Measurements from ENCODE around the gene METTL16.
"Not testable (repeated sequence)": the region's sequence is repeated elsewhere in the genome, so short reads cannot be mapped to it uniquely, and the experiment has no call there.

DNA sequence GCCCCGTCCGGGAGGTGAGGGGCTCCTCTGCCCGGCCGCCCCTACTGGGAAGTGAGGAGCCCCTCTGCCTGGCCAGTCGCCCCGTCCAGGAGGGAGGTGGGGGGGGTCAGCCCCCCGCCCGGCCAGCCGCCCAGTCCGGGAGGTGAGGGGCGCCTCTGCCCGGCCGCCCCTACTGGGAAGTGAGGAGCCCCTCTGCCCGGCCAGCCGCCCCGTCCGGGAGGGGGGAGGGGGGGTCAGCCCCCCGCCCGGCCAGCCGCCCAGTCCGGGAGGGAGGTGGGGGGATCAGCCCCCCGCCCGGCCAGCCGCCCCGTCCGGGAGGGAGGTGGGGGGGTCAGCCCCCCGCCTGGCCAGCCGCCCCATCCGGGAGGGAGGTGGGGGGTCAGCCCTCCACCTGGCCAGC lies 64.2 kb downstream of the METTL16 start:
- TF ChIP-seq POLR2A (IDR thresholded peaks at IDR 0.05; ENCODE audit: low read depth, low read length); POLR2AphosphoS5 (IDR thresholded peaks at IDR 0.05; ENCODE audit: low read depth, low read length); TAF1 (IDR thresholded peaks at IDR 0.05; ENCODE audit: borderline replicate concordance, low read depth, low read length): not testable (repeated sequence)

All from GM12892 (cell line).